Measurements from ENCODE around the gene PDCD1.
A peak's percentile ranks its signal among the peaks of the same experiment; 100 is the strongest.
"Not testable (repeated sequence)": the region's sequence is repeated elsewhere in the genome, so short reads cannot be mapped to it uniquely, and the experiment has no call there.

The PDCD1 gene

DNA sequence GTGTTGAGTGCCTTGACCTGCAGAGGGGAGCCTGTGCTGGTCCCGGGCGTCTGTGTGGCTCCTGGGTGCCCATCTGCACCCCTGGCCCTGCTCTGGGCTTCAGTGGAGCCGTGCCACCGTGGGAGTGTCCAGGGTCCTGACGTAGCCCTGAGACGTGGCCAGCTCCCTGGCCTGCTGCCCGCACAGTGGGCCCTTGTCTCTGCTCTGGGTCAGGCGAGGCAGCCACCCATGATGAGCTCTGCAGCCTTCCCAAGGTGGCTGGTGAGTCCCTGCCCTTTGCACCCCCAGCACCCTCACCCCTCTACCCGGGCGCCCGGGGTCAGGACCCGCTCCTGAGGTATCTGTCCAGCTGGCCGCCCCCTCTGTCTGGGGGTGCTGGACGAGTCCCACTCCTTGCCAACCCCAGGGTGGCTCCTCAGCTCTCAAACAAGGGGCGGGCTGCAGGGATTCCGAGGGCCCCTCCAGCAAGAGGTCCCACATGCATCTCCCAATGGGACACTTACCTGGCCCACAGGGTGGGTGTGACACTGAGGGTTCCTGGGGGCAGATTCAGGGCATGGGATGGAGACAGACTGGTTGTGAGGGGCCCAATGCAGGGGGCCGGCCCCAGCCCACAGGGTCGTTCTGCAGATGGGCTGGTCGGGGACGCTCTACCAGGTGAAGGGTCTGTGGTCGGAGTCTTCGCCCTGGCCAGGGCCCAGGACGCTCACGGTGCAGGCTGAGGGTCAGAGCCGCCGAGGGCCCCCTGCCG lies 47.3 kb downstream of the PDCD1 start:
- DNase-seq, result no peak

DNA sequence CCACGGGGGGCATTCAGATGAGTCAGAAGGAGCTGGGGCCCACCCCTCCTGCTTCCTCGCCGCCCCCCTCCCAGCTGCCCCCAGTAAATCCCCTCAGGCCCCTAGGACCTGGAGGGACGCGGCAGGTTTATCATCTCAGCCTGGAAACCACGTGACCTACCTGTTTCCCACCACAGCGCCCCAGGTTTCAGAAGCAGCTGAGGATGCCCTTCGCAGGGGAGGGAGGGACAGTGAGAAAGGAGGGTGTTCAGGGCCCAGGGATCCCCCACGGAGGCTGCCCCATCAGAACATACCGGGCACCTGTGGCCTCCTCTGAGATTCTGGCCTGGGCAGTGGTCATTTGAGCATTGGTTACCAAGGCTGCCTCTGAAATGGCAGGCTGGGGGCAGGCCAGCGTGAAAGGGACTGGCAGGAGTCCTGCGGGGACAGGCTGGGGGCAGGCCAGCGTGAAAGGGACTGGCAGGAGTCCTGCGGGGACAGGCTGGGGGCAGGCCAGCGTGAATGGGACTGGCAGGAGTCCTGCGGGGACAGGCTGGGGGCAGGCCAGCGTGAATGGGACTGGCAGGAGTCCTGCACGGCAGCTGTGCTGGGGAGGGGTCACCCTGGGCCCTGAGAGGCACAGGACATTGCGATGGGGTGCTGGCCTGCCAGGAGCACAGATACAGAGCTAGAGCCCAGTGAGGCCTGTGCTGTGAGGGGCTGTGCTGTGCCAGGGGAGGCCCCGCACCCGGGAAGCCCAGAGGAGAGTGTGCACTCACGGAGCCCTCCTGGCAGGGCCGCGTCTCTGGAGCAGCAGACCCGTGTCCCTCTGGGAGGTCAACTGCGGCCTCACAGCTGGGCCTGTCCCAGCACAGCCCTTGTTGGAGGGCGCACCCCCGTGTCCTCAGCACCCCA lies 48.1 kb downstream of the PDCD1 start:
- DNase-seq, result no peak

DNA sequence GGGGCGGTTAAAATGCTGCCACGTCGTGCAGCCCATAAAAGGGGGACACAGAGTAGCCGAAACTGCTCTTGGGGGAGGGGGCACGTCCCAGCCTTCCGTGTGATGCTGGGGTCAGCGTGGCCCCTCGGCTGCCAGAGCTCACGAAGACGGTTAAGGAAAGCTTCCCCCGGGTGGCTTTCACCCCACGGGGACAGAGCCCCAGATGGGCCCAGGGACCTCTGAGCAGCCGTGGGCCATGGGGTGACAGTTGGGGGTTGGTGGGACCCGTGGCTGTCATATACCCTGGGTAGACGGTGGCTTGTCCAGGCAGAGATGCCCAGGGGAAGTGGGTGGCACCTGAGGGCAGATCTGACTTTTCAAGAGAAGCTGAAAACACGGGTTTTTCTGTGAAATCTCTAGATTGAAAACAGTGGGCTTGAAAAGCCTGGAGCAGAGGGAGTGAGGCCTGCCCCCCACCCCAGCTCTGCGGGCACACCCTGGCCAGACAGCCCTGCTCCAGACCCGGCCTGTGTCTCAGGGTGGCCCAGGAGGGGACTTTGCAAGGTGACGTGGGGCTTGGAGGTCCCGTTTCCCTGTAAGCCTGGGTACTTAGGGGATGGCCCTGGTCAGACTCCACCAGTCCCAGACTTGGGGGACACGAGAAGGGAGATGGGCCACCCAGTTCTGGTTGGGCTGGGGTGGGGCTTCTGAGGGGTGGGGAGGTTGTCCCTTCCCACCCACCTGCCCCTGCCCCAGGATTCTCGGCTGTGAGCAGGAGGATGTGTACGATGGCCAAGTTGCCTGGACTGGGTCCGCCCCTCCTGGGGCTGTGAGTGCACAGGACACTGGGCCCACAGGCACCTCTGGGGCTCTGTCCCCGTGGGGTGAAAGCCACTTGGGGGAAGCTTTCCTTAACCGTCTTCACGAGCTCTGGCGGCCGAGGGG lies 49.0 kb downstream of the PDCD1 start:
- no peak for DNase-seq

DNA sequence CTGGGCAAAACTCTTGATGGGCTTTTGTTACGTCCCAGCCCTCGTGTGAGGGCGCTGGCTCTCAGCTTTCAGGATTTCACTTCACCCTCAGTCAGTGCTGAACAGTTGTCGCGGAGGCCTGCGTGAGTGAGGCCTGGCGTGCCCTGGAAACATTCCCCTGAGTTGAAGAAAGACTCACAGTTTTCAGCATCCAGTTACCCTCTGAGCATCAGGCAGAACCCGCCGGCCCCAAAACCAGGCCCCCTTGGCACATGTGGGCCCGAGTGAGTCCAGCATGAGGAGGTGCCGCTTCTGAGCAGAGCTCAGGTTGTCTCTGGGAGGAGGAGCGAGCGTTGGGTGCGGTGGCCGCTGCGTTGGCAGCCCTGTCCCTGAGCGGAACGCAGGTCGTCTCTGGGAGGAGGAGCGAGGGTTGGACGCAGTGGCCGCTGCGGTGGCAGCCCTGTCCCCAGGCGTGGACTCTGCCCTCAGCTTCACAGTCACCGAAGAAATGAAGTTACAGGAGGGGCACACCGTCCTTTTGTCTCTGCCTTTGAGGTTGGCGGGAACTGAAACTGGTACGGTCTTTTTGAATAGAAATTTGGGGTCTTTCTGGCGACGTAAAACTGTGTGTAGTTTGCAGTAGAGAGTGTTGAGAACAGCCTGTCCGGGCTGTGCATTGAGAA lies 49.8 kb downstream of the PDCD1 start, which contains the start of gene NEU4:
Gene NEU4 (plus strand): TSS at position 473 of the 662 bp plus-strand sequence. CDS start 5,292 bp downstream, outside the sequence.
- DNase-seq, result no peak

GRCh38 chr2:241808051-241808720 lies 50.5 kb downstream of the PDCD1 start:
- DNase-seq, result no peak

- DNase-seq, result not testable (repeated sequence)
Observed at GRCh38 chr2:241806217-241806616, 52.5 kb downstream of the PDCD1 start.

DNA sequence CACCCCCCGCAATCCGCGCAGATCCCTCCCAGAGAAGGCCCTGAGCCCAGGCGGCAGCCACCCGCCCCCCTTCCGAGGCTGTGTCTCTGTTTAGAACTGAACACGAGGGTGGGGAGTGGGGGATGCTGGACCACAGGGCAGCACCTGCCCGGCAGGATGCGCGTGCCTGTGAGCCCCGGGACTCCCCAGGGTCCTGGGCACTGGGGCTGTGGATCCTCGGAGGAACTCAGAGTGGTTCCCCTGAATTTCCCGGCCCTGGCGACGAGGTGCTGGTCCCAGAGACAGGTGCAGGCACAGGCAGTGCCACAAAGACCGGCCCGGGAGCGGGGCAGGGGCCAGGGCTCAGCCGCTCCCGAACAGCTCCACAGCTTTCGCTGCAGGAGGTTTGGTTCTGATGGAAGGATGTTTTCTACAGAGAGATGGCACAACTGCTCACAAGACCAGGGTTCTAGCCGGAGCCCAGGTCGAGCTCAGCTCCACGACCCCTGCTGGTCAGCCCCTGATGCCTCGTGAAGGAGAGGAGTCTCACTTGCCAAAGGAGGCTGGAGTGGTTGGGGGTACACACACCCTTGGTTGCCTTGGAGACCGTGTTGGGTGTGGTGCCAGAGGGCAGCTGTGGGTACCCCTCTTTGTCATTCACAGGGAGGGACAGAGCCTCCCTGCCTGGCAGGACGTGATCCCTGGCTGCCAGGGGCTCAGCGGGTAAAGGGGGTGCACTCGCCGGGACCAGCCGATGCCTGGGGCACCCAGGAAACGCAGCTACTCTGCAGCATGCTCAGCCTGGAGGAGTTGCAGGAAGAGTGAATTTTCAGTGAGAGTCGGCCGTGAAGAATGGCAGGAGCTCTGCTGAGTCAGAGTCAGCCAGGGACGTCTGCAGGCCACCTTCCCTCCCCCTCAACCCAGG lies 54.1 kb downstream of the PDCD1 start:
- no peak for DNase-seq

DNA sequence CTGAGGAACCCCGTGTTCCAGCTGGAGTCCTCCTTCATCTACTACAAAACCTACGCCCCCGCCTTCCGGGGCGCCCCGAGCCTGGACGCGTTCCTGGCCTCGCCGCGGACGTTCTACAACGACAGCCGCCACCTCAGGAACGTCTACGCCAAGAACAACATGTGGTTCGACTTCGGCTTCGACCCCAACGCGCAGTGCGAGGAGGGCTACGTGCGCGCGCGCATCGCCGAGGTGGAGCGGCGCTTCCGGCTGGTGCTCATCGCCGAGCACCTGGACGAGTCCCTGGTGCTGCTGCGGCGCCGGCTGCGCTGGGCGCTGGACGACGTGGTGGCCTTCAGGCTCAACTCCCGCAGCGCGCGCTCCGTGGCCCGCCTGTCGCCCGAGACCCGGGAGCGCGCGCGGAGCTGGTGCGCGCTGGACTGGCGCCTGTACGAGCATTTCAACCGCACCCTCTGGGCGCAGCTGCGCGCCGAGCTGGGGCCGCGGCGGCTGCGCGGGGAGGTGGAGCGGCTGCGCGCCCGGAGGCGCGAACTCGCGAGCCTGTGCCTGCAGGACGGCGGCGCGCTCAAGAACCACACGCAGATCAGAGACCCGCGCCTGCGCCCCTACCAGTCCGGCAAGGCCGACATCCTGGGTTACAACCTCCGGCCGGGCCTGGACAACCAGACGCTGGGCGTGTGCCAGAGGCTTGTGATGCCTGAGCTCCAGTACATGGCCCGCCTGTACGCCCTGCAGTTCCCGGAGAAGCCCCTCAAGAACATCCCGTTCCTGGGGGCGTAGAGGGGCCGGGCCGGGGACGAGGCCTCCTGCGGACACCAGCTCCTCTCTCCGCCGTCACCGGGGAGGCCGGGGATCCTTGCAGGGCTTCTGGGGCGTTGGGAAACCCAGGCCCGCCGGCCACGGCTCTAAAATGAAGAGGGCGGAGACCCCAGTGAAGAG lies 55.0 kb downstream of the PDCD1 start:
- DNase-seq, result peak; percentile 59

GRCh38 chr2:241802421-241803318 lies 56.0 kb downstream of the PDCD1 start:
- no peak for DNase-seq

DNA sequence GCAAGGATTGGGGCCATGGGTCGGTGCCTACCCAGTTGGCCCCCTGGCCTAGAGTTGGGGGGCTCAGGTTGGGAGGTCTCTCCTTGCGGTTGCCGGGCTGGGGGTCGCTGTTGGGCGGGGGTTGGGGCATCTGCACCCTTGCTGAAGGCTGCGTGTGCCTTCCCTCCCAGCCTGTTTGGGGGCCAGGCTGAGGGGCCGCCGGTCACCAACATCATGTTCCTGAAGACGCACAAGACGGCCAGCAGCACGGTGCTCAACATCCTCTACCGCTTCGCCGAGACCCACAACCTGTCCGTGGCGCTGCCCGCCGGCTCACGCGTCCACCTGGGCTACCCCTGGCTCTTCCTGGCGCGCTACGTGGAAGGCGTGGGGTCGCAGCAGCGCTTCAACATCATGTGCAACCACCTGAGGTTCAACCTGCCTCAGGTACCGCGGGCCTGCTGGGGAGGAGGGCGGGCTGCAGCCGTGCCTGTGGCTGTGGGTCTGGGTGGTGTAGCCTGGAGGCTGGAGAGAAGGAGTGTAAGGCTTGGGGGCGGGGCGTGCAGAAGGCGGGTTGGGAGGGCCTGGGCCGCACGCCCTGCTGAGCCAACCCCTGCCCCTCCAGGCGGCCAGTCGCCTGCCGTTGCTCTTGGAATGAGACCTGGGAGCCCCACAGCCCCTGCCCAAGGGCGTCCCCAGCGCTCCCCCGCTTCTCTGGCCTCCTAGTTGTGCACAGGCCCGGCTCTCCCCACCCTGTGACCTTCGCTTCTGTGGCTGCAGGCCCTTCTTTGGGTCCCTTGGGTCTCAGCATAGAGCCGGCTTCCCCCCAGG lies 56.9 kb downstream of the PDCD1 start:
- DNase-seq, result no peak

DNA sequence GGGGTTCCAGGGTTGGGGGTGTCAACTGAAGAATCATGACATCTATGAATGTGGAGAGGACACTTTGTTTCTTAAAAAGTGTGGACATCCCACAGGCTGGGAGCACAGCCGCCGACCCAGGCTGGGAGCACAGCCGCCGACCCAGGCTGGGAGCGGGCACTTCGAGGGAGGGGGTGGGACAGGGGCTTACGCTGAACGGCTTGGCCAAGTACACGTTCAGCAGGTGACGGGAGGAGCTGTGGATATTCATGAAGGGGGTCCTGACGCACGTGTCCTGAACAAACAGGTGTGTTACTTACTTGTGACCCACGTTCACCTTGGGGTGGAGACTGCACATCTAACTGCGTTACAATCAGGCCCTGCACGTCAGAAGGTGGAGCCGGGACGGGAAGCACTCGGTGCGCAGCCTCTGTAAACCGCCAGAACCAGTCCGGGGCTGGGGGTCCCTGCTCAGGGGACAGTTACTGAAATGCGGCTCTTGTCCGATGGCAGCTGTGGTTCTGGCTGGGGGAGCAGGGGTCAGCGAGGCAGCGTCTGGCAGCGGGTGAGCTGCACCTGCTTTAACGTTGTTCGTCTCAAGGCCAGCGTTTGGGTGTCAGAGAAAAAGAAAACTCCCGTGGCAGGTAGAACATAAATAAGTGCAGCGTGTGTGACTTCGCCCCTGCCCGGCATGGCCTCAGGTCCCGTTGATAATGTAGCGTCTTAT lies 58.3 kb downstream of the PDCD1 start:
- not testable (repeated sequence) for DNase-seq
